ENCODE results near the gene RHBDF2. TPM values are rescaled to one million over a fixed set of nuclear protein-coding genes. Genes with fewer than 3 reads are reported as not detected.
"Not testable (repeated sequence)": the region's sequence is repeated elsewhere in the genome, so short reads cannot be mapped to it uniquely, and the experiment has no call there.

Gene RHBDF2
- total RNA-seq, 4 donors from 2014 or later: 11.4 to 29.8 (median 23.3) TPM

GRCh38 chr17:76512366-76513305 lies 11.4 kb upstream of the RHBDF2 start:
- DNase-seq (no peak), ATAC-seq (no peak)
- Histone ChIP-seq H3K4me1 (peaks cover 14% of the 10 kb centered on the region in 2 donors), H3K36me3 (no peaks in the 10 kb centered on the region), H3K27ac (no peak overlapping the region), H3K9me3 (no peaks in the 10 kb centered on the region), H3K27me3 (no peaks in the 10 kb centered on the region), H3K4me3 (no peak overlapping the region)
- intact Hi-C loops (cut with DNase I; ENCODE audit: low total_unique reads) (no loop called here), in situ Hi-C loops (cut with MboI; ENCODE audit: low sequenced_read_pairs in 4 of 4) (no loop called here)
- TF ChIP-seq POLR2A (IDR thresholded peaks at IDR 0.05): no peak
- TF ChIP-seq, protein P1, sequence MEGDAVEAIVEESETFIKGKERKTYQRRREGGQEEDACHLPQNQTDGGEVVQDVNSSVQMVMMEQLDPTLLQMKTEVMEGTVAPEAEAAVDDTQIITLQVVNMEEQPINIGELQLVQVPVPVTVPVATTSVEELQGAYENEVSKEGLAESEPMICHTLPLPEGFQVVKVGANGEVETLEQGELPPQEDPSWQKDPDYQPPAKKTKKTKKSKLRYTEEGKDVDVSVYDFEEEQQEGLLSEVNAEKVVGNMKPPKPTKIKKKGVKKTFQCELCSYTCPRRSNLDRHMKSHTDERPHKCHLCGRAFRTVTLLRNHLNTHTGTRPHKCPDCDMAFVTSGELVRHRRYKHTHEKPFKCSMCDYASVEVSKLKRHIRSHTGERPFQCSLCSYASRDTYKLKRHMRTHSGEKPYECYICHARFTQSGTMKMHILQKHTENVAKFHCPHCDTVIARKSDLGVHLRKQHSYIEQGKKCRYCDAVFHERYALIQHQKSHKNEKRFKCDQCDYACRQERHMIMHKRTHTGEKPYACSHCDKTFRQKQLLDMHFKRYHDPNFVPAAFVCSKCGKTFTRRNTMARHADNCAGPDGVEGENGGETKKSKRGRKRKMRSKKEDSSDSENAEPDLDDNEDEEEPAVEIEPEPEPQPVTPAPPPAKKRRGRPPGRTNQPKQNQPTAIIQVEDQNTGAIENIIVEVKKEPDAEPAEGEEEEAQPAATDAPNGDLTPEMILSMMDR (IDR thresholded peaks at IDR 0.05 in 4 of 5, conservative IDR thresholded peaks at IDR 0.05 in 1 of 5): no peak

DNA sequence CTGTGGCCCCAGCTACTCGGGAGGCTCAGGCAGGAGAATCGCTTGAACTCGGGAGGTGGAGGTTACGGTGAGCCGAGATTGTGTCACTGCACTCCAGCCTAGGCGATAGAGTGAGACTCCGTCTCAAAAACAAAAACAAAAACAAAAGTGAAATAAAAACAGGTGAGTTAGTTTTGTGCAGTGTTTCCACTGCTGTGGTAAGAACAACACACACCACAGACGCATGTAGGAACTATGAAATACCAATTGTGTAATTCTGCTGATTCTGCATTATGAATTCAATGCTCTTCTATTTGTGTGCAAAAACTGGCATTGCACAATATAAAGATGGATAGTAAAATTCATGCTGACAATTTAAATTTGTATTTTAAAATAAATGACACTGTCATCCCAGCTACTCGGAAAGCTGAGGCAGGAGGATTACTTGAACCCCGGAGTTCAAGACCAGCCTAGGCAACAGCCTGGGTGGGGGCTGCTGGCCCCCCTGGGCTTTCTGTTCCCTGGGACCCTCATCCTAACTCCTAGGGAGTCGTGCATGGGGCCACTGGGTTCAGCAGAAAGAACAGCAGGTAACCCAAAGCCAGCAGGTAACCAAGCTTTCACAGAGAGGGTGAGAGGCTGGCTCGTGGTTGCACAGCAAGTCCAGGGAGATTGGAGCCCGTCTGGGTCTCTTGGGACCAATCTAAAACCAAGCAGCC lies 10.6 kb upstream of the RHBDF2 start:
- ATAC-seq (no peak), DNase-seq (no peak)
- no peaks in the 10 kb centered on the region for H3K36me3 ChIP-seq
- no peak overlapping the region for H3K4me3 ChIP-seq
- no peak overlapping the region for H3K27ac ChIP-seq
- H3K27me3 ChIP-seq: no peaks in the 10 kb centered on the region
- intact Hi-C loops (cut with DNase I; ENCODE audit: low total_unique reads) (no loop called here), in situ Hi-C loops (cut with MboI; ENCODE audit: low sequenced_read_pairs in 4 of 4) (no loop called here)
- H3K9me3 ChIP-seq: no peaks in the 10 kb centered on the region
- peaks cover 14% of the 10 kb centered on the region in 2 donors for H3K4me1 ChIP-seq
- TF ChIP-seq, protein P1 (IDR thresholded peaks at IDR 0.05 in 4 of 5, conservative IDR thresholded peaks at IDR 0.05 in 1 of 5): no peak
- no peak for TF ChIP-seq POLR2A (IDR thresholded peaks at IDR 0.05)

GRCh38 chr17:76510831-76511244 lies 9.6 kb upstream of the RHBDF2 start:
- in situ Hi-C loops (cut with MboI; ENCODE audit: low sequenced_read_pairs in 4 of 4): no loop called here

GRCh38 chr17:76508472-76509063 lies 7.3 kb upstream of the RHBDF2 start:
- not testable (repeated sequence) for H3K9me3 ChIP-seq, DNase-seq, H3K27me3 ChIP-seq, H3K4me1 ChIP-seq, ATAC-seq, H3K36me3 ChIP-seq, H3K27ac ChIP-seq, H3K4me3 ChIP-seq
- intact Hi-C loops (cut with DNase I; ENCODE audit: low total_unique reads): loop anchor here (5.0 kb wide), 1 partner anchor 206 kb away; no protein-coding TSS in a partner anchor
- in situ Hi-C loops (cut with MboI; ENCODE audit: low sequenced_read_pairs in 4 of 4): loop anchor here (5.0 kb wide), 1 partner anchor 41 kb away; the partner anchor contains the start of gene AANAT (in 4 of the 4)

More at GRCh38 chr17:76510831-76511244, 9.6 kb upstream of the RHBDF2 start:
- H3K27ac ChIP-seq: peak overlapping the region in 1 of 4 donors; percentile 45
- no peaks in the 10 kb centered on the region for H3K9me3 ChIP-seq
- no peaks in the 10 kb centered on the region for H3K36me3 ChIP-seq
- no peak for ATAC-seq
- intact Hi-C loops (cut with DNase I; ENCODE audit: low total_unique reads): no loop called here
- H3K4me3 ChIP-seq: no peak overlapping the region
- no peak for DNase-seq
- no peaks in the 10 kb centered on the region for H3K27me3 ChIP-seq
- peaks cover 9 to 14% of the 10 kb centered on the region in 2 donors for H3K4me1 ChIP-seq
- TF ChIP-seq, protein P1 (IDR thresholded peaks at IDR 0.05 in 4 of 5, conservative IDR thresholded peaks at IDR 0.05 in 1 of 5): no peak
- no peak for TF ChIP-seq POLR2A (IDR thresholded peaks at IDR 0.05)
